CD1c-positive myeloid dendritic cell (primary cell): ENCODE measurements around the gene KDM3B.

Experiments used
- DNase-seq: peaks from one replicate; pipeline ENCODE4 v3.0.0-alpha.2; 2016; ENCODE audit errors: extremely low spot score

The KDM3B gene

DNA sequence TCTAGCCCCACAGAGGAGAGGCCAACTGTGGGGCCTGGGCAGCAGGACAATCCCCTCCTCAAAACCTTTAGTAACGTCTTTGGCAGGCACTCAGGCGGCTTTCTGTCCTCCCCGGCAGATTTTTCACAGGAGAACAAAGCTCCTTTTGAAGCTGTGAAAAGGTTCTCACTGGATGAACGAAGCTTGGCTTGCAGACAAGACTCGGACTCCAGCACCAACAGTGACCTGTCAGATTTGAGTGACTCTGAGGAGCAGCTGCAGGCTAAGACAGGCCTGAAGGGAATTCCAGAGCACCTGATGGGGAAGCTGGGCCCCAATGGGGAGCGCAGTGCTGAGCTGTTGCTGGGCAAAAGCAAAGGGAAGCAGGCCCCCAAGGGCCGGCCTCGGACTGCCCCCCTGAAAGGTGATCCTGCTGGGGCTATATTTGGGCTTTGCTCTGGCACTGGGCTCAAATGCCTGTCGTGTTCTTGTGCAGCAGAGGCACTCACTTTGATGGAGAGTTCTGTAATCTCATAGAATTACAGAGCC is 39.4 kb downstream of the KDM3B start:
- no peak for DNase-seq

DNA sequence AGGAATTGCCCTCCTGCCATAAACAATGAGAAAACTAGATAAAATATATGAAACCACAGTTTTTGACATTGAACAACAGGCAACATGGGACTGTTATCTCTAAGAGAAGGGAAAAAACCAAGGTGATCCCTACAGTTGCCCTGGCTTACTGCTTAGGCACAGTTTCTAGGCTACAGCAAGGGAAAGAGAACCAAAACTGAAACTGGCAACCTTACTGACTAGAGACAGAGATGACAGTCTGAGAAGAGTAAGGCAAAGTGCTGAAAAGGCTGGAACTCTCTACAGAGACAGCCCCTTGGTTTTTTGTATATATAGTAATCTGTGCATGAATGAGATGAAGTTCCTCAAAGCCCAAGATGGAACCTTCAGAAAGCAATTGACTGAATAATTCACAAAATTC is 50.2 kb downstream of the KDM3B start:
- DNase-seq: no peak

DNA sequence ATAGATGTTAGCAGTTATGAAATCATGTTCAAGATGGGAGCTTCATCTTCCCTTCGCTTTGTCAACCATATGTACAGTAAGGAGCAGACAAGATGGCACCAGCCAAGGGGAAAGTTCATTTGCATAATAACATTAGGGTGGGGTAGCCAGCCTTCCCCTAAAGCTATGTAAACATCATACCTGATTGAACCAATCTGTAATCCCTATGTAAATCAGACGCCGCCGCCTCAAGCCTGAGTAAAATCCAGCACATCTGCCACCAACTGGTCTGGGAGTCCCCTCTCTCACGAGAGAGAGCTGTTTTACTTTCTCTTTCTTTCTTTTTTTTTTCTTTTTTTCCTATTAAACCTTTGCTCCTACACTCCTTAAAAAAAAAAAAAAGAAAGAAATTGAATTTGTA is 55.5 kb downstream of the KDM3B start:
- no peak for DNase-seq

DNA sequence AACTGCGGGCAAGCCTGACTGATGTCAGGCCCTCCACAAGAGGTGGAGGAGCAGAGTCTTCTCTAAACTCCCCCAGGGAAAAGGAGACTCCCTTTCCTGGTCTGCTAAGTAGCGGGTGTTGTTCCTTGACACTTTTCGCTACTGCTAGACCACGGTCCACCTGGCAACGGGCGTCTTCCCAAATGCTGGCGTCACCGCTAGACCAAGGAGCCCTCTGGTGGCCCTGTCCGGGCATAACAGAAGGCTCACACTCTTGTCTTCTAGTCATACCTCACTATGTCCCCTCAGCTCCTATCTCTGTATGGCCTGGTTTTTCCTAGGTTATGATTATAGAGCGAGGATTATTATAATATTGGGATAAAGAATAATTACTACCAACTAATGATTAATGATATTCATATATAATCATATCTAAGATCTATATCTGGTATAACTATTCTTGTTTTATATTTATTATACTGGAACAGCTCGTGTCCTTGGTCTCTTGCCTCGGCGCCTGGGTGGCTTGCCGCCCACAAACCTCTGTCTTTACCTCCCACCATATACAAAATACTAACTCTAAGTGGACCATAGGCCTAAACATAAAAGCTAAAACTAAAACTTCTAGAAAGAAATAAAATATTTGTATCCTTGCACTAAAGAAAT is 58.6 kb downstream of the KDM3B start:
- DNase-seq: peak; percentile 15

DNA sequence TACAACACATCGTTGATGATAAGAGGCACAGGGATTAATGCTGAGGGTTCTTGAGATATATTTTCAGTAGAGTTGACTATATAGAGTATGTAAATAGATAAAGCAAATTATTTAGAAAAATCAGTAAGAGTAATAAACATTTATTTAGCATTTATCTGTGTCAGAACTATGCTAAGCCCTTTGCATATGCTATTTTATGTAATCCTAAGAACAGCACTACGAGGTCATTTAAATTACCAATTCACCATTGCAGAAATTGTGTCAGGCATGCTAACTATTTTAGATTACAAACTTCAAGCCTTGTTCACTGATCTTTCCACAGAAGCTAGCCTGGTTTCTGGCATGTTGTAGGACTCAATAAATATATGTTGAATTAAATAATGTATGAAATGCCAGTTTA is 66.0 kb downstream of the KDM3B start:
- DNase-seq: no peak

DNA sequence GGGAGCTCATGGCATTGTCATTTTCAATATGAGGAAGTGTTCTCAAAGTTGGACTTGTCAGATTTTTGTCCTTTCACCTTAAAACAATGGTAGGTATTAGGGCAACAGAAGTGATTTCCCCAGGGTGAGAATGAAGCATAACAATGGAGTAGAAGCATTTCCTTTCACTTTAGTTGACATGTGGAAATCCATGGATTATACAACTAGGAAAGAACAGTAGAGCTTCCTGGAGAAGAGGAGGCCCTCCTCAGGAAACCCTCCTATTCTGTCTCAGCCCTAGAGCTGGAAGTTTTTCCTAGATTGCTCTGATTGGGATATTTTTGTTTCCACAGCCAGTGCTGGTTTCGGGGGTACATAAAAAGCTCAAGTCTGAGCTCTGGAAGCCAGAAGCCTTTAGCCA is 72.6 kb downstream of the KDM3B start:
- DNase-seq: no peak

DNA sequence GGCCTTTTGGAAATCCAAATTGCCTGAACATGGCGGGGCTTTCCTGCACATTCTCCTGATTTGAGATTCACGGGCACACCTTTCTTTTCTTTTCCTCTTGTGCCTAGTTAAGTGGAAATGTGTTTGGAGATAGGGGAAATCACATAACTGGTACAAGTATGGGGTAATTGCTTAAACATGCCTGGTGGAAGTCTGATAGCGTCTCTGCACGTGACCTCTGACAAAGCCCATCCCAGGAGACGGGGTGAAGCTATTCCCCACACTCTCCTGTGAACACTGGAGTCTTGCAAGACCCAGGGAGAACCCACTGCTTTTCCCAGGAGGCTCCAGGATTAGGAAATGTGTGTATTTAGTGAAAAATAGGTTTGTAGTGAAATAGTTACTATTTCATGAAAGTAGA is 83.5 kb downstream of the KDM3B start:
- DNase-seq: no peak

DNA sequence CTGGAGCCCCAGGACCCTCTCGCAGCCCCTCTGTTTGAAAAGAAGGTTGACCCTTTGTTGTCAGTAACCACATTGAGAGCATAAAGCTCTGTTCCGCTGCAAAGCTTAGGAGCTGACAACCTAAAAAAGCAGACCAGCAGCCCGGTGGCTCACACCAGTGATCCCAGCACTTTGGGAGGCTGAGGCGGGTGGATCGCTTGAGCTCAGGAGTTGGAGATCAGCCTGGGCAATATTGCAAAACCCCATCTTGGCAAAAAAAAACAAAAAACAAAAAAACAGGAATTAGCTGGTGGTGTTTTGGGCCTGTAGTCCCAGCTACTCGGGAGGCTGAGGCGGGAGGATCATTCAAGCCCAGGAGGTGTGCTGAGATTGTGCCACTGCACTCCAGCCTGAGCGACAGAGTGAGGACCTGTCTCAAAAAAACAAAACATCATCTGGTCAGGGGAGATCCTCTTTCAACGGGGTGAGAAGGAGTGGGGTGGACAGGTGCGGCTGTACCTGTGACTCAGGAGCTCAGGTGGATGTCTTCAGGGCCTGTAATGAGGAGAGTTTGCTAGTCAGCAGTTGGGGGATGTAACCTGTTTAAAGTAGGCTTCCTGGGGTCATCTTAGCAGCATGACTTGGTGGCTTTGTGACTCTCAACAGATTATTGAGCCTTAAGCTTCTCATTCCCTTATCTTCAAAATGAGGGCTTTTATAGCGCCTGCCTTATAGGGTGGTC is 85.7 kb downstream of the KDM3B start:
- no peak for DNase-seq

DNA sequence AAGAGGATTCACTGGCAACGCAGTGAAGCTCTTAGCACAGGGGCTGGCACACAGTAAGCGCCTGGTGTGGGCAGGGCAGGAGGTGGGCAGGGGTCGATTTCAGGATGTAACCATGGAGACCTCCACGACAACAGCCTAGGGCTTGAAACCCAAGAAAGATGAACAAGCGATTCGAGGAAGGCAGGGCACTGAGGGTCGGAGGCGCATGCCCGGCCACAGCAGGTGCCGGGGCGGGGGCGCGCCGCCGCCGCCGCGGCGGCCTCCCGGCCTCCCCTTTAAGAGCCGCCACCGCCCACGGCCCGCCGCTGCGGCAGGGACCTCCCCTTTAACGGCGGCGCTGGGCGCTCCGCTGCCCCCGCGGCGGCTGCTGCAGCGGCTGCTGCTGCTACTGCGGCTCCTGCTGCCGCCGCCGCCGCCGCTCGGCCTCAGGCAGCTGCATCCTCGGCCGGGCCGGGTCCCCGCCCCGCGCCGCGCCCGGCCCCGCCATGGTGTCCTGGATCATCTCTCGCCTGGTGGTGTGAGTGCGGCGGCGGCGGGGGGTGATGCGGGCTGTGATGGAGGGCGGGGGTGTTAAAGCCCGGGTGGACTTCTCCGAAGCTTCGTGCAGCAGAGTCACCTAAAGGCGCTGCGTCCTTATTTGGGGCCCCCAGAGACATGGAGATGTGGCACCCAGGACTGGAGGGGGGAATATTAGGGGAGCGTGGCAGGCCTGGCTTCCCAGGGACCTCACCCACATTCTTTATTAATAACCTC is 86.4 kb downstream of the KDM3B start, which contains the start of gene REEP2:
Gene REEP2, plus strand, starts transcription at position 334 of the 753 bp plus-strand sequence. Its CDS starts 152 bp downstream, at position 486.
- DNase-seq: peak; percentile 83

DNA sequence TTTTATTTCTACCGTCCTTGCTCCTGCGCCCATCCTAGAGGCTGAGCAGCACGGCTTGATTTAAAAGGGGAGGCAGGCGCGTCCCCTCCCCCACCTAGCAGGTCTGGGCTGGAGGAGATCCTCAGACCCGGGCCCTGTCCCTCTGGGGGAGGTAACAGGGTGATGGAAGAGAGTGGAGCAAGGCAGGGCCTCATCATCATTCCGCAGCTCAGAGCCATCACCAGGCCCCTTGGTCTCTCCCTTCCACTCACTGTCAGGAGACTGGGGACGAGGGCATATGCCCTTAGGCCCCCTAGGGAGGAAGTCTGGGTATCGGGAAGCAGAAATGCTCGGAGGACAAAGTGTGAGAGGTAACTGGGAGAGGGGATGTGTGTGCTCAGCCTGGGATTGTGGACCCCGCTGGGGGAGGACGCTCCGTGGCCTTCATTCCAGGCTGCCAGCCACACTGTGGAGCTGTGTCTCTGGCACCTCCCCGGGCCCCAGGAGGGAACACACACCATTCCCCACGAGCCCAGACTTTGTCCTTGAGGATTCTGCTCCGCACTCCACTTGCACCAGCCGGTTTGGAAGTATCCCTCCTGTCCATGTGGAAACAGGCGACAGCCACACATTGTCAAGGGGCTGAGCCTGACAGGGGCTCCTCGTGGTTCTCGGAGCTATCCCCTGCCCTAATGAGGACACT is 87.1 kb downstream of the KDM3B start:
- no peak for DNase-seq

DNA sequence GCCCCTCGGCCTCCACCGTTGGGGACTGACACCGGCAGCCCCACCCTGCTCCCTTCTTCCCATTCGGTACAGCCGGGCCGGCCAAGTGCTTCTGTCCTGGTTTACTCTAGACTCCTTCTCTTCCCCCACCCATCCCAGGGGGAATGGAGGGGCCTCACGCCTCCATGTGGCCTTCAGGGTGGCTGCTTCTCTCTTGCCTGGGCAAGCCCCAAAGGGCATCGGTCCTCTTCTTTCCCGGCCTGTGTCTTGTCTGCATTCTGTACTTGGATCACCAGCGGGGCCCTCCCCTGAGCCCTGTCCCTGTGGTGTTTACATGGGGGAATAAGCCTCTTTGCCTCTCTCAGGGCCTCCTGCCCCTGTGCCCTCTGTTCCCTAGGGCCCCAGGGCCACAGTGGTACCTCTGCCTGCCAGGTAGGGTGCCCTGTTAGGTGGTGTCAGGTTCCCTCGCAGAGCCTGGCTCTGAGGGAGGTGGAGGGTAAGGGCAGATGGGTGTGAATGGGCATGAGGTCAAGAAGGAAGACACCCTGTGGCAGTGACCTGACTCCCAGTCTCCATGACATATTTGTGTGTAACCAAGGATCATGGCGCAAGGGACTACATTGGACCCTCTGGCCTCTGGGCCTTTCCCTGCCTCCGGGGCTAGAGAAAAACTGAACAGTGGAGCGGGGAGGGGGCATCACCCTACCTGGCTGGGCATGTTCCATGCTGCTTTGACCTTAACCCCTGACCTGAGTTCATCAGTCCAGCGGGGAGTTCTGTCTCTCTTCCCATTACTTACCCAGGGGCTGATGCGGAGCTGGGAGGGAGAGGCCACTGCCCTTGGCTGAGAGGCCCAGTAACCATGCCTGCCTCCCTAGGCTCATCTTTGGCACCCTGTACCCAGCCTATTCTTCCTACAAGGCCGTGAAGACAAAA is 87.9 kb downstream of the KDM3B start:
- no peak for DNase-seq

DNA sequence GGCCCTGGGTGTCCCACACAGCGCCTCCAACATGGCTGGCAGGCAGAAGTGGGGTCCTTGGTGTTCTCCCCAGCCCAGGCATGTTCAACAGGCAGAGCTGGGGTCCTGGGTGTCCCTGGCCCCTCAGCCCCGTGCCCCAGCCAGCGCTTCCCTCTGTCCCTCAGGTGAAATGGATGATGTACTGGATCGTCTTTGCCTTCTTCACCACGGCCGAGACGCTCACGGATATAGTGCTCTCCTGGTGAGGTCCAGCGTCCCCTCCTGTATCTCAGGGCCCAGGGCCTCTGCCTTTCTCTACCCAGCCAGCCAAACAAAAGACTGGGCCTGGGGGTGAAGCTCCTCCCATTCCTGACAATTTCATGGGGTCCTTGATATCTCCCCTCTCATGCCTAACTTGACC is 88.7 kb downstream of the KDM3B start:
- no peak for DNase-seq

DNA sequence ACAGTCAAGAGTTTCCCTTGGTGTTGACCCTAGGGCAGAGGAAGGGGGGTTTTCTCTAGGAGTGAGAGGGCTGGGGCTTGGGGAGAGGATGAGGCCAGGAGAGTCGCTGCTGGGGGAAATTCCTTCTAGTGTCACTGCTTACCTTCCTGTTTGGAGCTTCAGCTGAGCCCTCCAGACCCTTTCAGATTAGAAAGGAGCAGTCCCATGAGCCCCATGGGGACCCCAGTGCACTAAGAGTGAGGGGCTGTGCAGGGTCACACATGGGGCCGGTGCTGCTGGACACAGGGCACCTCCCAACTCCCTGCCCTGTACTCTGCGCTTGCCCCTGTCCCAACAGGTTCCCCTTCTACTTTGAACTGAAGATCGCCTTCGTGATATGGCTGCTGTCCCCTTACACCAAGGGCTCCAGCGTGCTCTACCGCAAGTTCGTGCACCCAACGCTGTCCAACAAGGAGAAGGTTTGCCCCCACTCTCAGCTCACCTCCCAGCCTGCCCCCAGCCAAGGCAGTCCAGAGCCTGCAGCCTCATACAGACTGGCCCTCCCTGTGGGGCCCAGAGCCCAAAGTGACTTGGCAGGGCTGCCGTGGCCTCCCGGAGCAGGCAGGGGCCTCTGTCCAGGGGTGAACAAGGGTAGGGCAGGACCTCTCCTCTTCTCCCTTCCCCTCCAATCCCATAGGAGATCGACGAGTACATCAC is 91.7 kb downstream of the KDM3B start:
- no peak for DNase-seq

DNA sequence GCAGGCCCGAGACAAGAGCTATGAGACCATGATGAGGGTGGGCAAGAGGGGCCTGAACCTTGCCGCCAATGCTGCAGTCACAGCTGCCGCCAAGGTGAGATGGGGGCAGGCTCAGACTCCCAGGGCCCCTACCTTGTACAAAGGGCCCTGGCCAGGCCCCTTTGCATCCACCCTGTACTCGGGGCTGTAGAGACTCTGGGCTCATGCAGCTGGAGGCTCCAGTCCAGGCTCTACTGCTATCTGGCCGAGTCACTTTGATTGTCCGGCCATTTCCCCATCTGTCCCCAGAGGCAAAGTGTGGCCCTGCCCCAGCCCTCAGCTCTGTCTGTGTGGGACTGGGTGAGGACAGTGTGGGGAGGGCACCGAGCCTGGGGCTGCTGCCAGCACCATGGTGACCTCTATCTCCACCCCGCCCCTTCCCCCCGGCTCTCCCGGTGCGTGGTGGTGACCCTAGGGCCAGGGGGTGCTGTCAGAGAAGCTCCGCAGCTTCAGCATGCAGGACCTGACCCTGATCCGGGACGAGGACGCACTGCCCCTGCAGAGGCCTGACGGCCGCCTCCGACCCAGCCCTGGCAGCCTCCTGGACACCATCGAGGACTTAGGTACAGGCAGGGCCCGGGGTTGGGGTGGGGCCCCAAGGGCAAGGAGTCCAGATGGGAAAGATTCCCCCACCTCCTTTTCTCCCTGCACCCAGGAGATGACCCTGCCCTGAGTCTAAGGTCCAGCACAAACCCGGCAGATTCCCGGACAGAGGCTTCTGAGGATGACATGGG is 92.5 kb downstream of the KDM3B start:
- DNase-seq: no peak

DNA sequence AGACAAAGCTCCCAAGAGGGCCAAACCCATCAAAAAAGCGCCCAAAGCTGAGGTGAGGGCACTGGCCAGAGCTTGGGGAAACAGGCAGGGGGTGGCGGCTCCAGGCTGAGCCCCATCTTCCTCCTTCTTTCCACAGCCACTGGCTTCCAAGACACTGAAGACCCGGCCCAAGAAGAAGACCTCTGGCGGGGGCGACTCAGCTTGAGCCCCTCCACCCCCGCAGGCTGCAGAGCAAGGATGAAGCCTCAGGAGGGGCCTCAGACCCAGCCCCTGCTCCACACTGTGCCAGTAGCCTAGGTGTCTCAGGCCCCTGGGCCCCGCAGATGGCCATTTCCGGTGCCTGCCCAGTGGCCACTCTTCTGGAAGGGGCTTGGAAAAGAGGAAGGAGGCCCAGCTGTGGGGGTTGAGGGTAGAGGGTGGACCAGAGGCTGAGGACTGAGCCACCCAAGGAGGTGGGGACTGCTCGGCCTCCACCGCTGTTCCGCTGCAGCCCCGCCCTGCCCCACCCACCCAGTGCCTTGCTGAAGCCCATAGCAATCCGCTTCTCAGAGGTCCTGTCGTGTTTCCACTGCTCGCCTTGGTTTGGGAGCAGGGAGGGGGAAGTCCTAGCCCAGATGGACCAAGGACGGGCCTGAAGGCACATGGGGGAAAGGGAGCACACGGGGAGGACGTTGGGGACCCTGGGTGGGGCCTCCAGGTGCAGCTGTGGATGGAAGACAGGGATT is 93.2 kb downstream of the KDM3B start:
- DNase-seq: no peak

DNA sequence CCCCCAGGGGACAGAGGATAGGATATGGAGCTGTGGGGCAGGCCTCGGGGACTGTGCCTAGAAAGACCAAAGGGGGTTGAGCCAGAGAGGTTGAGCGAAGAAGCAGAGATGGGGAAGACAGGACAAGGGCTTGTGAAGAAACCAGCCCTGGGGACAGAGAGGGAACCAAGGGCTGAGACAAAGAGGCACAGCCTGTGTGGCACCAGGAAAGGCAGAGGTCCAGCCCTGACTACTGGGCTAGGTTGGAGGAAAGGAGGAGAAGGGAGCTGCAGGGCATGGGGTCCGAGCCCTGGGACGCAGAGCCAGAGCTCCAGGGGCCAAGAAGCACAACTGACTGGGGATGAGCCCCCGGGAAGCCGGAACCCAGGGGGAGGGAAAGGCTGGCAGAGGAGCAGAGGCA is 95.6 kb downstream of the KDM3B start:
- DNase-seq: no peak

DNA sequence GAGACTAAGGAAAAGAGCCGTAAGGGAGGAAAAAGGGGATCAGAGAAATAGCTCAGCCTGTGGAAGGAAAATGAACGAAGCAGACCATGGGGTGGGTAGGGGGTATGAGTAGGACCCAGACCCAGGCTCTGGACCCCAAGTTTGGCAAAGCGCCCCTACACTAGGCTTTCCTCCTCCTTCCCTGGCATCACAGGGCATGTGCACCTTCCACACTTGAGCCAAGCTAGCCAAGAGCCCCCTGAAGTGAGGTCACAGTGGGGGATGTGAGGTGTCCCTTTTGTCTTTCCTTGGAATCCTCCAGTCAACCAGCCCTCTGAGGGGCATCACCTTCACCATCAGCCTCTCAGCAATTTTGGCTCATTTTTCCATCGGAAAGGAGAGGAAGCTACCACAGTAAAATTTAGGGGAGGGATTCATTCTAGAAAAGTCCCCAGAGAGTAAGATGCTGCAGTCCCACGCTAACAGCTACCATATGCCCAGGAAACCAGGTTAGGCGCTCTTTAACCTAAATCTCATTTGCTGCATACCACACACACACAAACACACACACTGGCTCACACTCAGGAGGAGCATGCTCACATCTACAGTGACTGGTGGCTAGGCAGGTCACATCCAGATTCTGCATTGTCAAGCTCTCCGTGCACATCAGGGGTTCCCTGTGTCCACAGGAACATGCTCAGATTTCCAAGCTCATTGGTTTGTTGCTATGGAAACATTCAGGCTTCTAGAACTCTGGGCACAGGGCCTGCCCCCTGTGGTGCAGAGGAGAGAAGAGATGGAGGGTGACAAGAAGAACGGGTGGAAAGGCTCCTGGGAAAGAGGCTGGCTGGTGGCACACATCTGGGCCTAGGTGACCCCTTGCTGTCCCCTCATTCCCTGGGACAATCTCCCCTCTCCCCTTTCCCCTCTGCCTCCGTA is 96.3 kb downstream of the KDM3B start:
- no peak for DNase-seq
